ENCODE data around the gene TAAR8. TPM values are rescaled to one million over a fixed set of nuclear protein-coding genes. Genes with fewer than 3 reads are reported as not detected.
"Not testable (repeated sequence)": the region's sequence is repeated elsewhere in the genome, so short reads cannot be mapped to it uniquely, and the experiment has no call there.

The TAAR8 gene
- total and polyA plus RNA-seq, 2 experiments from 2014 or later, result not detected

DNA sequence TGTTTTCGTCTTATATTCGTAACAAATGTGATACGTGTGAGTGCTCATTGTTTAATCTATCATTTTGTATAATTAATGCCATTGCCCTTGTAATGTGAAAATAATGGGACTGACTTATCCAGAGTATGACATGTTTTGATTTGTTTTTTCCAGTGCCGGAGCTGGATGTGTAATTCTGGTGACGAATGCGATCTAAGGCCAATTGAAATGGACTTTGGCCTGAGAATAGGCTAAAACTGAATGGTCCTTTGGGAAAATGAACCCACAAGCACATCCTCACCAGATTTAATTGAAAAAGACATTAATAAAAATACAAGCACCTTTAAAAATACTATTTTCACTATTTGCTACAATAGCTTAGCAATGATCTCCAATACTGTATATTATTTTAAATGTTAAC, 43.7 kb downstream of the TAAR8 start:
- DNase-seq, result no peak
- Histone ChIP-seq H3K27ac (no peak overlapping the region), H3K4me1 (ENCODE audit: insufficient read depth) (no peaks in the 10 kb centered on the region), H2AFZ (no peak overlapping the region), H3K79me2 (ENCODE audit: insufficient read depth) (no peaks in the 10 kb centered on the region), H3K9ac (no peak overlapping the region), H4K20me1 (ENCODE audit: insufficient read depth) (no peaks in the 10 kb centered on the region), H3F3A (ENCODE audit: insufficient read depth) (no peaks in the 10 kb centered on the region), H3K27me3 (replicated peaks; ENCODE audit: insufficient read depth) (peaks cover 25% of the 10 kb centered on the region), H3K4me2 (ENCODE audit: unreplicated experiment) (no peak overlapping the region), H3K9me2 (ENCODE audit: insufficient read depth) (no peaks in the 10 kb centered on the region), H3K4me3 (no peak overlapping the region), H3K9me3 (ENCODE audit: low read depth) (no peaks in the 10 kb centered on the region), H3K36me3 (ENCODE audit: low read depth) (no peaks in the 10 kb centered on the region)
- 67 to 68% methylated on average over 6 of the region's 6 CpGs for WGBS, 2 experiments (ENCODE audit: low coverage in 1 of 2, low lambda C conversion rate in 2 of 2, missing lambda C conversion rate in 2 of 2)
- TF ChIP-seq EZH2phosphoT487 (IDR thresholded peaks at IDR 0.05; ENCODE audit: insufficient read depth, low read depth) (no peak), EZH2 (IDR thresholded peaks at IDR 0.05; ENCODE audit: insufficient read depth, poor library complexity, severe bottlenecking) (no peak)
- in situ Hi-C loops (cut with MboI), result no loop called here

DNA sequence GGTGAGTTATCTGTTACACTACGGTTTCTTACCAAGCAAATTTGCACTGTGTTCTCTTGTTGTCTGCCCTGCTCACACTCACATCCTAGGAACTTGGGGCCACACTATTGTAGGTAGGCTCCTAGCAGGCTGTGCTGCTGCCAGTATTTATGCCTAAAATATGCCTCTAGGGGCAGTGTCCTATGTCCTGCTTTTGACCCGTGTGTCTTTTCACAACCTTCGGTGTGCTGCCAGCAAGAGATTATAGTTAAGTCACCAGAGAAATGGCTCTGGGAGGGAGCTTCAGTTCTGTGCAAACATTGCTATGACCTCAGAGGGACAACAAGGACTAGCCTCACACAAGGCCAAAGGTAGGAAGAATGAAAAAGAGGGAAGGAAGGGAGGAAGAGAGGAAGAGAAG, 46.0 kb downstream of the TAAR8 start:
- peak; percentile 10 for DNase-seq
- Histone ChIP-seq H3K9ac (no peak overlapping the region), H3K4me3 (no peak overlapping the region), H3K36me3 (ENCODE audit: low read depth) (no peaks in the 10 kb centered on the region), H2AFZ (no peak overlapping the region), H3K9me3 (ENCODE audit: low read depth) (no peaks in the 10 kb centered on the region), H3F3A (ENCODE audit: insufficient read depth) (no peaks in the 10 kb centered on the region), H3K27me3 (replicated peaks; ENCODE audit: insufficient read depth) (peaks cover 19% of the 10 kb centered on the region), H3K9me2 (ENCODE audit: insufficient read depth) (no peaks in the 10 kb centered on the region), H4K20me1 (ENCODE audit: insufficient read depth) (no peaks in the 10 kb centered on the region), H3K27ac (no peak overlapping the region), H3K4me1 (ENCODE audit: insufficient read depth) (no peaks in the 10 kb centered on the region), H3K4me2 (ENCODE audit: unreplicated experiment) (no peak overlapping the region), H3K79me2 (ENCODE audit: insufficient read depth) (no peaks in the 10 kb centered on the region)
- no peak for TF ChIP-seq EZH2phosphoT487 (IDR thresholded peaks at IDR 0.05; ENCODE audit: insufficient read depth, low read depth)
- TF ChIP-seq EZH2 (IDR thresholded peaks at IDR 0.05; ENCODE audit: insufficient read depth, poor library complexity, severe bottlenecking), result no peak
- WGBS, 2 experiments (ENCODE audit: low coverage in 1 of 2, low lambda C conversion rate in 2 of 2, missing lambda C conversion rate in 2 of 2), result 13 to 19% methylated on average over 3 of the region's 3 CpGs
- in situ Hi-C loops (cut with MboI), result no loop called here

GRCh38 chr6:132600900-132601299, 48.4 kb downstream of the TAAR8 start:
- DNase-seq; in situ Hi-C loops (cut with MboI); H3K9ac ChIP-seq; H3K79me2 ChIP-seq (ENCODE audit: insufficient read depth); H3K4me2 ChIP-seq (ENCODE audit: unreplicated experiment); H3K4me3 ChIP-seq; H3K27ac ChIP-seq; H3K4me1 ChIP-seq (ENCODE audit: insufficient read depth); H2AFZ ChIP-seq; H4K20me1 ChIP-seq (ENCODE audit: insufficient read depth); H3F3A ChIP-seq (ENCODE audit: insufficient read depth); H3K9me3 ChIP-seq (ENCODE audit: low read depth); H3K36me3 ChIP-seq (ENCODE audit: low read depth); H3K9me2 ChIP-seq (ENCODE audit: insufficient read depth): not testable (repeated sequence)
- peaks cover 14% of the 10 kb centered on the region for H3K27me3 ChIP-seq (replicated peaks; ENCODE audit: insufficient read depth)

Small RNA genes within 50 kb of the gene (small RNA-seq; reads per million reads assigned to genes)
- gene TAAR7P (ENCODE audit: low read depth, low replicate concordance), result not detected

Other genes starting within 250 kb of the TAAR8 start
- gene MOXD1, start 151.2 kb upstream of the TAAR8 start, total RNA-seq (2014; rRNA removed; shearing (Covaris generic)), result 522 and 528 TPM in 2 replicates
- 557 and 564 TPM in 2 replicates for gene MOXD1, start 151.2 kb upstream of the TAAR8 start, polyA plus RNA-seq (2016; fragmentation: Nextera tagmentation; extraction: Ambion mirVana)
- 47.2 and 61.5 TPM in 2 replicates for gene STX7, start 39.6 kb upstream of the TAAR8 start, total RNA-seq (2014; rRNA removed; shearing (Covaris generic))
- 52.9 and 59.8 TPM in 2 replicates for gene STX7, start 39.6 kb upstream of the TAAR8 start, polyA plus RNA-seq (2016; fragmentation: Nextera tagmentation; extraction: Ambion mirVana)
- not detected in 2 replicates for gene TAAR9, start 14.4 kb upstream of the TAAR8 start, total RNA-seq (2014; rRNA removed; shearing (Covaris generic))
- not detected in 2 replicates for gene TAAR9, start 14.4 kb upstream of the TAAR8 start, polyA plus RNA-seq (2016; fragmentation: Nextera tagmentation; extraction: Ambion mirVana)
- not detected in 2 replicates for gene TAAR6, start 17.6 kb downstream of the TAAR8 start, total RNA-seq (2014; rRNA removed; shearing (Covaris generic))
- not detected in 2 replicates for gene TAAR6, start 17.6 kb downstream of the TAAR8 start, polyA plus RNA-seq (2016; fragmentation: Nextera tagmentation; extraction: Ambion mirVana)
- gene TAAR5, start 37.1 kb downstream of the TAAR8 start, total RNA-seq (2014; rRNA removed; shearing (Covaris generic)), result not detected in 2 replicates
- gene TAAR5, start 37.1 kb downstream of the TAAR8 start, polyA plus RNA-seq (2016; fragmentation: Nextera tagmentation; extraction: Ambion mirVana), result not detected in 2 replicates
- not detected in 2 replicates for gene TAAR2, start 71.6 kb downstream of the TAAR8 start, total RNA-seq (2014; rRNA removed; shearing (Covaris generic))
- gene TAAR2, start 71.6 kb downstream of the TAAR8 start, polyA plus RNA-seq (2016; fragmentation: Nextera tagmentation; extraction: Ambion mirVana), result not detected in 2 replicates
- gene TAAR1, start 106.5 kb downstream of the TAAR8 start, total RNA-seq (2014; rRNA removed; shearing (Covaris generic)), result not detected in 2 replicates
- not detected in 2 replicates for gene TAAR1, start 106.5 kb downstream of the TAAR8 start, polyA plus RNA-seq (2016; fragmentation: Nextera tagmentation; extraction: Ambion mirVana)
- 0.86 TPM in 1 of 2 replicates, not detected in the other for gene VNN1, start 161.4 kb downstream of the TAAR8 start, total RNA-seq (2014; rRNA removed; shearing (Covaris generic))
- gene VNN1, start 161.4 kb downstream of the TAAR8 start, polyA plus RNA-seq (2016; fragmentation: Nextera tagmentation; extraction: Ambion mirVana), result 0.52 and 0.61 TPM in 2 replicates
- not detected in 2 replicates for gene VNN2, start 205.2 kb downstream of the TAAR8 start, total RNA-seq (2014; rRNA removed; shearing (Covaris generic))
- gene VNN2, start 205.2 kb downstream of the TAAR8 start, polyA plus RNA-seq (2016; fragmentation: Nextera tagmentation; extraction: Ambion mirVana), result 0.10 and 0.13 TPM in 2 replicates
- gene SLC18B1, start 246.0 kb downstream of the TAAR8 start, total RNA-seq (2014; rRNA removed; shearing (Covaris generic)), result 3.4 and 4.6 TPM in 2 replicates
- 4.6 and 5.8 TPM in 2 replicates for gene SLC18B1, start 246.0 kb downstream of the TAAR8 start, polyA plus RNA-seq (2016; fragmentation: Nextera tagmentation; extraction: Ambion mirVana)